ENCODE results near the gene KCNIP1. TPM values are rescaled to one million over a fixed set of nuclear protein-coding genes. Genes with fewer than 3 reads are reported as not detected.

KCNIP1 gene
- total and polyA plus RNA-seq, 2 of the 8 experiments (the other 6 are each of a cell fraction or from before 2014, with no cell fraction given) = 0.52 to 0.83 TPM

DNA sequence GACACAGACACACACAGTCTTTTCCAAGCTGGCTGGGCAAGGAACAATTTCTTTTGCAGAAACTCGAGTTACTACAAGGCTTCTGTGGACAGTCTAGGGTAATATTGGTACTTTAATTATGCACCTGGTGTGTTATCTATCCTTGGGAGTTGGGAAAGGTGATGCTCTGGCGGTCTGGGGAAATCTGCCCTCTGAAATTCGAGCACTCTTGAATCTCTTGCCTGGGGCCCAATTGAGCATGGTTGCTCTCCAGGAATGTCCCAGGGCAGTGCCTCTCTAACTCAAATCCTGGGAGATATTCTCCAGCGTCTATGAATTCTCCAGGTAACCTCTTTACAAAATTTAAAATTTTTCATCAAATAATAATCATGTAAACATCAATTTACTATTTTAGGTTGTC lies 69.3 kb downstream of the KCNIP1 start (continued):
- TF ChIP-seq, protein P1, sequence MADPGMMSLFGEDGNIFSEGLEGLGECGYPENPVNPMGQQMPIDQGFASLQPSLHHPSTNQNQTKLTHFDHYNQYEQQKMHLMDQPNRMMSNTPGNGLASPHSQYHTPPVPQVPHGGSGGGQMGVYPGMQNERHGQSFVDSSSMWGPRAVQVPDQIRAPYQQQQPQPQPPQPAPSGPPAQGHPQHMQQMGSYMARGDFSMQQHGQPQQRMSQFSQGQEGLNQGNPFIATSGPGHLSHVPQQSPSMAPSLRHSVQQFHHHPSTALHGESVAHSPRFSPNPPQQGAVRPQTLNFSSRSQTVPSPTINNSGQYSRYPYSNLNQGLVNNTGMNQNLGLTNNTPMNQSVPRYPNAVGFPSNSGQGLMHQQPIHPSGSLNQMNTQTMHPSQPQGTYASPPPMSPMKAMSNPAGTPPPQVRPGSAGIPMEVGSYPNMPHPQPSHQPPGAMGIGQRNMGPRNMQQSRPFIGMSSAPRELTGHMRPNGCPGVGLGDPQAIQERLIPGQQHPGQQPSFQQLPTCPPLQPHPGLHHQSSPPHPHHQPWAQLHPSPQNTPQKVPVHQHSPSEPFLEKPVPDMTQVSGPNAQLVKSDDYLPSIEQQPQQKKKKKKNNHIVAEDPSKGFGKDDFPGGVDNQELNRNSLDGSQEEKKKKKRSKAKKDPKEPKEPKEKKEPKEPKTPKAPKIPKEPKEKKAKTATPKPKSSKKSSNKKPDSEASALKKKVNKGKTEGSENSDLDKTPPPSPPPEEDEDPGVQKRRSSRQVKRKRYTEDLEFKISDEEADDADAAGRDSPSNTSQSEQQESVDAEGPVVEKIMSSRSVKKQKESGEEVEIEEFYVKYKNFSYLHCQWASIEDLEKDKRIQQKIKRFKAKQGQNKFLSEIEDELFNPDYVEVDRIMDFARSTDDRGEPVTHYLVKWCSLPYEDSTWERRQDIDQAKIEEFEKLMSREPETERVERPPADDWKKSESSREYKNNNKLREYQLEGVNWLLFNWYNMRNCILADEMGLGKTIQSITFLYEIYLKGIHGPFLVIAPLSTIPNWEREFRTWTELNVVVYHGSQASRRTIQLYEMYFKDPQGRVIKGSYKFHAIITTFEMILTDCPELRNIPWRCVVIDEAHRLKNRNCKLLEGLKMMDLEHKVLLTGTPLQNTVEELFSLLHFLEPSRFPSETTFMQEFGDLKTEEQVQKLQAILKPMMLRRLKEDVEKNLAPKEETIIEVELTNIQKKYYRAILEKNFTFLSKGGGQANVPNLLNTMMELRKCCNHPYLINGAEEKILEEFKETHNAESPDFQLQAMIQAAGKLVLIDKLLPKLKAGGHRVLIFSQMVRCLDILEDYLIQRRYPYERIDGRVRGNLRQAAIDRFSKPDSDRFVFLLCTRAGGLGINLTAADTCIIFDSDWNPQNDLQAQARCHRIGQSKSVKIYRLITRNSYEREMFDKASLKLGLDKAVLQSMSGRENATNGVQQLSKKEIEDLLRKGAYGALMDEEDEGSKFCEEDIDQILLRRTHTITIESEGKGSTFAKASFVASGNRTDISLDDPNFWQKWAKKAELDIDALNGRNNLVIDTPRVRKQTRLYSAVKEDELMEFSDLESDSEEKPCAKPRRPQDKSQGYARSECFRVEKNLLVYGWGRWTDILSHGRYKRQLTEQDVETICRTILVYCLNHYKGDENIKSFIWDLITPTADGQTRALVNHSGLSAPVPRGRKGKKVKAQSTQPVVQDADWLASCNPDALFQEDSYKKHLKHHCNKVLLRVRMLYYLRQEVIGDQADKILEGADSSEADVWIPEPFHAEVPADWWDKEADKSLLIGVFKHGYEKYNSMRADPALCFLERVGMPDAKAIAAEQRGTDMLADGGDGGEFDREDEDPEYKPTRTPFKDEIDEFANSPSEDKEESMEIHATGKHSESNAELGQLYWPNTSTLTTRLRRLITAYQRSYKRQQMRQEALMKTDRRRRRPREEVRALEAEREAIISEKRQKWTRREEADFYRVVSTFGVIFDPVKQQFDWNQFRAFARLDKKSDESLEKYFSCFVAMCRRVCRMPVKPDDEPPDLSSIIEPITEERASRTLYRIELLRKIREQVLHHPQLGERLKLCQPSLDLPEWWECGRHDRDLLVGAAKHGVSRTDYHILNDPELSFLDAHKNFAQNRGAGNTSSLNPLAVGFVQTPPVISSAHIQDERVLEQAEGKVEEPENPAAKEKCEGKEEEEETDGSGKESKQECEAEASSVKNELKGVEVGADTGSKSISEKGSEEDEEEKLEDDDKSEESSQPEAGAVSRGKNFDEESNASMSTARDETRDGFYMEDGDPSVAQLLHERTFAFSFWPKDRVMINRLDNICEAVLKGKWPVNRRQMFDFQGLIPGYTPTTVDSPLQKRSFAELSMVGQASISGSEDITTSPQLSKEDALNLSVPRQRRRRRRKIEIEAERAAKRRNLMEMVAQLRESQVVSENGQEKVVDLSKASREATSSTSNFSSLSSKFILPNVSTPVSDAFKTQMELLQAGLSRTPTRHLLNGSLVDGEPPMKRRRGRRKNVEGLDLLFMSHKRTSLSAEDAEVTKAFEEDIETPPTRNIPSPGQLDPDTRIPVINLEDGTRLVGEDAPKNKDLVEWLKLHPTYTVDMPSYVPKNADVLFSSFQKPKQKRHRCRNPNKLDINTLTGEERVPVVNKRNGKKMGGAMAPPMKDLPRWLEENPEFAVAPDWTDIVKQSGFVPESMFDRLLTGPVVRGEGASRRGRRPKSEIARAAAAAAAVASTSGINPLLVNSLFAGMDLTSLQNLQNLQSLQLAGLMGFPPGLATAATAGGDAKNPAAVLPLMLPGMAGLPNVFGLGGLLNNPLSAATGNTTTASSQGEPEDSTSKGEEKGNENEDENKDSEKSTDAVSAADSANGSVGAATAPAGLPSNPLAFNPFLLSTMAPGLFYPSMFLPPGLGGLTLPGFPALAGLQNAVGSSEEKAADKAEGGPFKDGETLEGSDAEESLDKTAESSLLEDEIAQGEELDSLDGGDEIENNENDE (IDR thresholded peaks at IDR 0.05; ENCODE audit: insufficient replicate concordance, low read length) = no peak
- no peak for TF ChIP-seq BRCA1 (IDR thresholded peaks at IDR 0.05; ENCODE audit: low read depth, low read length)

Measured in H1 (cell line).